ENCODE data around the gene LRRN1. TPM values are rescaled to one million over a fixed set of nuclear protein-coding genes. Genes with fewer than 3 reads are reported as not detected.

The LRRN1 gene
- total RNA-seq = 8.3 TPM

DNA sequence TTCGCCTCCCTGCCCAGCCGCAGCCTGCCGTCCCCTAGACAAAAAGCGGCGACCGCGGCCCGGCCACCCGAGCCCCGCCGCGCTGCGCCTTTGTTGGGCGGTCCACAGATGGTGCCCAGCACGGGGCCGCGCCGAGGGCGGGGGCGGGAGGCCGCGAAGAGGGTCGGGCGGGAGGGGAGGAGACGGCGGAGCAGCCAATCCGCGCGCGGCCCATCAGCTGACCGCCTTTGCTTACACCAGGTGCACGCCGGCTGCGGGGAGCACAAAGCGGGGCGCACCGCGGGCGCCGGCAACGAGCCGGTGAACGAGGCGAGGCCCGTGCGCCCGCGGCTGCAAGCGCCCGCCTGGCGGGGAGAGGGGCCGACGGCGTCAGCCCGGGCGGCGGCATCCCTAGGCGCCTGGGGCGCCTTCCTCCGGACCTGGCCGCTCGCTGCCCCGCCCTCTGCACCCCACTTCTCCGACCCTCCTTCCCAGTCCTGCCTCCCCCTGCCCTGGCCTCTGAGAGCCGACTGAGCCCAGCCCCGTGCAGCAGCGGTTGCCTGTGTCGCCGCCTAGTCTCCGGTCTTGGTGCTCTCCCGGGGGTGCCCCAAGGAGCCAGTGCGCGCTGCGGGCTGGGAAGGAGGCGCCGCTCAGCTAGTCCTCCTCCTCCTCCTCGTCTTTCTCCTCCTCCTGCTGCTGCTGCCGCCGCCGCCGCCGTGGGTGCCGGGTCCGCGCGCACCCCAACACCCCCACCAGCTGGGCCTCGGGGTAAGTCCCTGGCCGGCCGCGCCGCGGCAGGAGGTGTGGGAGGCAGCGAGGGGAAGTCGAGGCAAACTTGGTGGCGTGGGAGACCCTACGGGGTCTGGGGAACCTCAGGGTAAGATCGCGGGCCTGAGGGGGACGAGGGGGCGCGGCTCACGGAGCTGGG lies at the start of gene LRRN1:
Gene LRRN1 (plus strand): TSS at position 259 of the 907 bp plus-strand sequence. CDS start 45,211 bp downstream, outside the sequence.

Data from metanephros (tissue), 1 donor.